ENCODE data around the gene STK16. TPM values are rescaled to one million over a fixed set of nuclear protein-coding genes. Genes with fewer than 3 reads are reported as not detected.

Gene STK16
- total RNA-seq, 1 donor from 2014 or later = 34.2 TPM

GRCh38 chr2:219213486-219214071, 31.7 kb upstream of the STK16 start:
- Mint-ChIP-seq H3K4me1 (ENCODE audit: unreplicated experiment) (peaks cover 11% of the 10 kb centered on the region), H3K9me3 (no peaks in the 10 kb centered on the region), H3K4me3 (no peak overlapping the region)

GRCh38 chr2:219214141-219214540, 31.1 kb upstream of the STK16 start:
- H3K9me3 Mint-ChIP-seq = no peaks in the 10 kb centered on the region
- no peaks in the 10 kb centered on the region for H3K36me3 Mint-ChIP-seq
- no peak overlapping the region for H3K4me3 Mint-ChIP-seq
- no peak for TF ChIP-seq CTCF (conservative IDR thresholded peaks at IDR 0.05)
- DNase-seq (ENCODE audit: extremely low spot score, unreplicated experiment) = no peak
- no peak overlapping the region for H3K27ac Mint-ChIP-seq
- no peaks in the 10 kb centered on the region for H3K27me3 Mint-ChIP-seq
- H3K4me1 Mint-ChIP-seq (ENCODE audit: unreplicated experiment) = peaks cover 14% of the 10 kb centered on the region

More at GRCh38 chr2:219213486-219214071, 31.7 kb upstream of the STK16 start:
- no peaks in the 10 kb centered on the region for H3K36me3 Mint-ChIP-seq
- no peak for TF ChIP-seq CTCF (conservative IDR thresholded peaks at IDR 0.05)
- no peaks in the 10 kb centered on the region for H3K27me3 Mint-ChIP-seq
- no peak overlapping the region for H3K27ac Mint-ChIP-seq
- no peak for DNase-seq (ENCODE audit: extremely low spot score, unreplicated experiment)

GRCh38 chr2:219214786-219215185, 30.5 kb upstream of the STK16 start:
- Mint-ChIP-seq H3K4me1 (ENCODE audit: unreplicated experiment) (peaks cover 18% of the 10 kb centered on the region), H3K36me3 (peaks cover 3% of the 10 kb centered on the region), H3K9me3 (no peaks in the 10 kb centered on the region), H3K4me3 (no peak overlapping the region), H3K27ac (no peak overlapping the region), H3K27me3 (no peaks in the 10 kb centered on the region)
- TF ChIP-seq CTCF (conservative IDR thresholded peaks at IDR 0.05) = no peak
- DNase-seq (ENCODE audit: extremely low spot score, unreplicated experiment) = no peak

GRCh38 chr2:219215871-219216534, 29.3 kb upstream of the STK16 start:
- Mint-ChIP-seq H3K27me3 (no peaks in the 10 kb centered on the region), H3K9me3 (no peaks in the 10 kb centered on the region), H3K4me1 (ENCODE audit: unreplicated experiment) (peaks cover 18% of the 10 kb centered on the region), H3K4me3 (peak overlapping the region; percentile 22), H3K27ac (peak overlapping the region; percentile 52), H3K36me3 (peaks cover 3% of the 10 kb centered on the region)
- TF ChIP-seq CTCF (conservative IDR thresholded peaks at IDR 0.05) = no peak
- DNase-seq (ENCODE audit: extremely low spot score, unreplicated experiment) = no peak

GRCh38 chr2:219216535-219216915, 28.8 kb upstream of the STK16 start:
- peaks cover 18% of the 10 kb centered on the region for H3K4me1 Mint-ChIP-seq (ENCODE audit: unreplicated experiment)
- no peak for DNase-seq (ENCODE audit: extremely low spot score, unreplicated experiment)
- no peak for TF ChIP-seq CTCF (conservative IDR thresholded peaks at IDR 0.05)
- peaks cover 7% of the 10 kb centered on the region for H3K36me3 Mint-ChIP-seq
- H3K27ac Mint-ChIP-seq = peak overlapping the region; percentile 52
- H3K9me3 Mint-ChIP-seq = no peaks in the 10 kb centered on the region
- no peaks in the 10 kb centered on the region for H3K27me3 Mint-ChIP-seq
- H3K4me3 Mint-ChIP-seq = peak overlapping the region; percentile 67
